ENCODE data around the gene STK39. TPM values are rescaled to one million over a fixed set of nuclear protein-coding genes. Genes with fewer than 3 reads are reported as not detected.
"Not testable (repeated sequence)": the region's sequence is repeated elsewhere in the genome, so short reads cannot be mapped to it uniquely, and the experiment has no call there.

The STK39 gene
- total RNA-seq, 2 experiments from 2014 or later = 17.7 to 41.1 TPM

- CTCF ChIA-PET (ENCODE audit: unreplicated experiment) = no interaction called here
- POLR2A ChIA-PET = no interaction called here
- H3K9me2 ChIP-seq (ENCODE audit: insufficient read depth, low read length) = no peaks in the 10 kb centered on the region
Observed at GRCh38 chr2:168084288-168084687, 163.1 kb downstream of the STK39 start.

GRCh38 chr2:168081452-168081851 lies 165.9 kb downstream of the STK39 start:
- POLR2A ChIA-PET = interaction anchor here (0.6 kb wide), 1 partner anchor 68 kb away, joined by 4 read pairs; no protein-coding TSS in a partner anchor
- H3K9me2 ChIP-seq (ENCODE audit: insufficient read depth, low read length); H4K20me1 ChIP-seq (ENCODE audit: insufficient read depth, low read length); H3K79me2 ChIP-seq (ENCODE audit: insufficient read depth, low read depth, low read length); H3K9me3 ChIP-seq (ENCODE audit: low read length); BruUV-seq (replicated peaks); H3K36me3 ChIP-seq (ENCODE audit: insufficient read depth, low read length); H3K27ac ChIP-seq (ENCODE audit: low read depth, low read length, poor library complexity, severe bottlenecking); H2AFZ ChIP-seq (ENCODE audit: low read length); H3K4me2 ChIP-seq (ENCODE audit: low read length); DNase-seq (ENCODE audit: low spot score); H3K4me3 ChIP-seq (ENCODE audit: low read depth, low read length, poor library complexity, severe bottlenecking); H3K4me1 ChIP-seq (ENCODE audit: insufficient read depth, low read length, poor library complexity, severe bottlenecking); CTCF ChIA-PET (ENCODE audit: unreplicated experiment); intact Hi-C loops (cut with micrococcal nuclease; ENCODE audit: unreplicated experiment): not testable (repeated sequence)

More at GRCh38 chr2:168084288-168084687, 163.1 kb downstream of the STK39 start:
- intact Hi-C loops (cut with micrococcal nuclease; ENCODE audit: unreplicated experiment) = no loop called here
- no peaks in the 10 kb centered on the region for H3K36me3 ChIP-seq (ENCODE audit: insufficient read depth, low read length)
- H3K4me1 ChIP-seq (ENCODE audit: insufficient read depth, low read length, poor library complexity, severe bottlenecking) = peaks cover 4% of the 10 kb centered on the region
- no peak overlapping the region for H3K4me2 ChIP-seq (ENCODE audit: low read length)
- no TSS peak for BruUV-seq (replicated peaks)
- no peaks in the 10 kb centered on the region for H4K20me1 ChIP-seq (ENCODE audit: insufficient read depth, low read length)
- H3K9me3 ChIP-seq (ENCODE audit: low read length) = no peaks in the 10 kb centered on the region
- no peak for DNase-seq (ENCODE audit: low spot score)
- TF ChIP-seq CTCF (conservative IDR thresholded peaks at IDR 0.05; ENCODE audit: low read length) (no peak), EZH2phosphoT487 (IDR thresholded peaks at IDR 0.05; ENCODE audit: borderline replicate concordance, low read depth, low read length) (no peak)
- no peaks in the 10 kb centered on the region for H3K79me2 ChIP-seq (ENCODE audit: insufficient read depth, low read depth, low read length)
- no peak overlapping the region for H3K4me3 ChIP-seq (ENCODE audit: low read depth, low read length, poor library complexity, severe bottlenecking)
- no peak overlapping the region for H3K27ac ChIP-seq (ENCODE audit: low read depth, low read length, poor library complexity, severe bottlenecking)
- no peak overlapping the region for H2AFZ ChIP-seq (ENCODE audit: low read length)

- no TSS peak for BruUV-seq (replicated peaks)
- no peaks in the 10 kb centered on the region for H3K4me1 ChIP-seq (ENCODE audit: insufficient read depth, low read length, poor library complexity, severe bottlenecking)
- ChIA-PET CTCF (ENCODE audit: unreplicated experiment) (no interaction called here), POLR2A (no interaction called here)
- H3K9me2 ChIP-seq (ENCODE audit: insufficient read depth, low read length) = no peaks in the 10 kb centered on the region
- H3K9me3 ChIP-seq (ENCODE audit: low read length) = no peaks in the 10 kb centered on the region
- H4K20me1 ChIP-seq (ENCODE audit: insufficient read depth, low read length) = no peaks in the 10 kb centered on the region
- no peak overlapping the region for H2AFZ ChIP-seq (ENCODE audit: low read length)
- TF ChIP-seq CTCF (conservative IDR thresholded peaks at IDR 0.05; ENCODE audit: low read length) (no peak), EZH2phosphoT487 (IDR thresholded peaks at IDR 0.05; ENCODE audit: borderline replicate concordance, low read depth, low read length) (no peak)
- no peaks in the 10 kb centered on the region for H3K79me2 ChIP-seq (ENCODE audit: insufficient read depth, low read depth, low read length)
- DNase-seq (ENCODE audit: low spot score) = no peak
- no peaks in the 10 kb centered on the region for H3K36me3 ChIP-seq (ENCODE audit: insufficient read depth, low read length)
- H3K4me3 ChIP-seq (ENCODE audit: low read depth, low read length, poor library complexity, severe bottlenecking) = no peak overlapping the region
- intact Hi-C loops (cut with micrococcal nuclease; ENCODE audit: unreplicated experiment) = no loop called here
- H3K27ac ChIP-seq (ENCODE audit: low read depth, low read length, poor library complexity, severe bottlenecking) = no peak overlapping the region
- H3K4me2 ChIP-seq (ENCODE audit: low read length) = no peak overlapping the region
Observed at GRCh38 chr2:168079236-168079635, 168.2 kb downstream of the STK39 start.
